Calu3 (cell line): ENCODE data around the gene KIR3DL2. TPM values are rescaled to one million over a fixed set of nuclear protein-coding genes. Genes with fewer than 3 reads are reported as not detected.
"Not testable (repeated sequence)": the region's sequence is repeated elsewhere in the genome, so short reads cannot be mapped to it uniquely, and the experiment has no call there.

Experiments used
- BruUV-seq: library from RNA; stranded (reverse); fragments of 400-500 nt; replicated peaks from 2 replicates; lab custom pipeline; 2021; lab: Mats Ljungman, UMichigan
- CTCF ChIA-PET: fragments of 300-600 bp; sonication (Branson Sonifier 250); formaldehyde crosslinking; loops from one replicate; lab custom pipeline; 2022; ENCODE audit warnings: antibody characterized with exemption; lab: Charles Lee
- DNase-seq: peaks from one replicate; pipeline ENCODE4 v3.0.0; 2022
- H3K27ac Mint-ChIP-seq: one replicate; pipeline ENCODE4 v1.8.0; 2022; ENCODE audit warnings: mixed read lengths; ENCODE audit not compliant: unreplicated experiment
- H3K27me3 Mint-ChIP-seq: one replicate; pipeline ENCODE4 v1.8.0; 2022; ENCODE audit warnings: mixed read lengths; ENCODE audit not compliant: unreplicated experiment
- H3K36me3 Mint-ChIP-seq: one replicate; pipeline ENCODE4 v1.8.0; 2022; ENCODE audit warnings: mild to moderate bottlenecking, moderate library complexity, mixed read lengths; ENCODE audit not compliant: insufficient read depth, unreplicated experiment
- H3K4me1 Mint-ChIP-seq: one replicate; pipeline ENCODE4 v1.8.0; 2022; ENCODE audit warnings: mild to moderate bottlenecking, low read depth, mixed read lengths; ENCODE audit not compliant: unreplicated experiment
- H3K4me3 Mint-ChIP-seq: one replicate; pipeline ENCODE4 v1.8.0; 2022; ENCODE audit warnings: mild to moderate bottlenecking, low read depth, moderate library complexity, mixed read lengths; ENCODE audit not compliant: unreplicated experiment
- H3K9me3 Mint-ChIP-seq: one replicate; pipeline ENCODE4 v1.8.0; 2022; ENCODE audit warnings: low read depth, mixed read lengths; ENCODE audit not compliant: unreplicated experiment
- intact Hi-C: fragments of 100-400 bp; cut with micrococcal nuclease; formaldehyde crosslinking; loops from one replicate; pipeline ENCODE4 v1.10.0; 2022; ENCODE audit not compliant: unreplicated experiment
- total RNA-seq: library from RNA; stranded (reverse); gene quantifications from 2 replicates; pipeline ENCODE4 v1.2.3, GENCODE V29; 2022
- TF ChIP-seq, protein P1 (sequence below): fragments of 200-600 bp; IDR thresholded peaks from one replicate; pipeline ENCODE4 v1.8.0; 2022; ENCODE audit warnings: antibody characterized with exemption; ENCODE audit not compliant: unreplicated experiment

KIR3DL2 gene
- total RNA-seq, 1 experiment from 2014 or later: not detected

DNA sequence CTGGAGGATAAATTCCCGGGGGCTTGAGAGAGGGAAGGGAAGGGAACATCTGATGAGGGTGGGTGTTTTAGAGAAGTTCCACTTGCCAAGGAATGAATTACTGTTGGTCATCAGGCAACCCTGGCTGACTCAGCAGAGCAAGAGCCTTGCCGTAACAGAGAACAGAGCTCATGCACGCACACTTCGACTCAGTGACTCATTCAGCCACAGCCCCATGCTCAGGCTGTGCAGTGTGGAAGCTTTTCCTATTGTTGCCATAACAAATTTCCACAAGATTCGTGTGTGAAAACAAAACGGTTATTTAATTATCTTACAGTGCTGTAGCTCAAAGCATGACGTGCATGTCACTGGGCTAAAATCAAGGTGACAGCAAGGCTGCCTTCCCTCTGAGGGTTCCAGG, 9.2 kb downstream of the KIR3DL2 start:
- DNase-seq, H3K4me1 Mint-ChIP-seq, H3K9me3 Mint-ChIP-seq, H3K27ac Mint-ChIP-seq, H3K36me3 Mint-ChIP-seq, H3K4me3 Mint-ChIP-seq, CTCF ChIA-PET, BruUV-seq, intact Hi-C loops: not testable (repeated sequence)
- H3K27me3 Mint-ChIP-seq: peaks cover 49% of the 10 kb centered on the region

GRCh38 chr19:54863459-54863858, 13.2 kb downstream of the KIR3DL2 start:
- BruUV-seq, intact Hi-C loops, CTCF ChIA-PET, H3K27ac Mint-ChIP-seq, H3K4me3 Mint-ChIP-seq, H3K36me3 Mint-ChIP-seq, DNase-seq, H3K9me3 Mint-ChIP-seq, H3K4me1 Mint-ChIP-seq: not testable (repeated sequence)
- H3K27me3 Mint-ChIP-seq: peaks cover 68% of the 10 kb centered on the region

- H3K27me3 Mint-ChIP-seq: peaks cover 60% of the 10 kb centered on the region
- intact Hi-C loops: no loop called here
- no peaks in the 10 kb centered on the region for H3K4me1 Mint-ChIP-seq
- H3K27ac Mint-ChIP-seq: no peak overlapping the region
- no peaks in the 10 kb centered on the region for H3K9me3 Mint-ChIP-seq
- H3K4me3 Mint-ChIP-seq: no peak overlapping the region
- H3K36me3 Mint-ChIP-seq: no peaks in the 10 kb centered on the region
- TF ChIP-seq, protein P1, sequence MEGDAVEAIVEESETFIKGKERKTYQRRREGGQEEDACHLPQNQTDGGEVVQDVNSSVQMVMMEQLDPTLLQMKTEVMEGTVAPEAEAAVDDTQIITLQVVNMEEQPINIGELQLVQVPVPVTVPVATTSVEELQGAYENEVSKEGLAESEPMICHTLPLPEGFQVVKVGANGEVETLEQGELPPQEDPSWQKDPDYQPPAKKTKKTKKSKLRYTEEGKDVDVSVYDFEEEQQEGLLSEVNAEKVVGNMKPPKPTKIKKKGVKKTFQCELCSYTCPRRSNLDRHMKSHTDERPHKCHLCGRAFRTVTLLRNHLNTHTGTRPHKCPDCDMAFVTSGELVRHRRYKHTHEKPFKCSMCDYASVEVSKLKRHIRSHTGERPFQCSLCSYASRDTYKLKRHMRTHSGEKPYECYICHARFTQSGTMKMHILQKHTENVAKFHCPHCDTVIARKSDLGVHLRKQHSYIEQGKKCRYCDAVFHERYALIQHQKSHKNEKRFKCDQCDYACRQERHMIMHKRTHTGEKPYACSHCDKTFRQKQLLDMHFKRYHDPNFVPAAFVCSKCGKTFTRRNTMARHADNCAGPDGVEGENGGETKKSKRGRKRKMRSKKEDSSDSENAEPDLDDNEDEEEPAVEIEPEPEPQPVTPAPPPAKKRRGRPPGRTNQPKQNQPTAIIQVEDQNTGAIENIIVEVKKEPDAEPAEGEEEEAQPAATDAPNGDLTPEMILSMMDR: no peak
- BruUV-seq: no TSS peak
- no peak for DNase-seq
- CTCF ChIA-PET: no interaction called here
These were observed 21.5 kb downstream of the KIR3DL2 start for GRCh38 chr19:54871696-54872095.

GRCh38 chr19:54873990-54874389, 23.7 kb downstream of the KIR3DL2 start, which contains the start of gene FCAR:
Gene FCAR (plus strand): TSS chr19:54874235. CDS start chr19:54874290, 55 bp downstream.
- Mint-ChIP-seq H3K4me3 (no peak within 1 kb of the TSS), H3K4me1 (no peaks in the 10 kb centered on the region), H3K27me3 (peaks cover 62% of the 10 kb centered on the region), H3K27ac (no peak within 1 kb of the TSS), H3K36me3 (no peaks in the 10 kb centered on the region), H3K9me3 (no peaks in the 10 kb centered on the region)
- CTCF ChIA-PET: no interaction called here
- DNase-seq: no peak
- TF ChIP-seq, protein P1: no peak
- BruUV-seq: no TSS peak
- intact Hi-C loops: no loop called here

- intact Hi-C loops: no loop called here
- no peak for DNase-seq
- Mint-ChIP-seq H3K4me3 (no peak overlapping the region), H3K9me3 (no peaks in the 10 kb centered on the region), H3K27me3 (peaks cover 76% of the 10 kb centered on the region), H3K36me3 (no peaks in the 10 kb centered on the region), H3K27ac (no peak overlapping the region), H3K4me1 (no peaks in the 10 kb centered on the region)
- TF ChIP-seq, protein P1: no peak
- no TSS peak for BruUV-seq
- CTCF ChIA-PET: no interaction called here
These were observed 25.3 kb downstream of the KIR3DL2 start for GRCh38 chr19:54875506-54875905.
